GM18951 (cell line): Measurements from ENCODE around the gene SLC2A11.
"Not testable (repeated sequence)": the region's sequence is repeated elsewhere in the genome, so short reads cannot be mapped to it uniquely, and the experiment has no call there.

Experiments used
- POLR2A ChIP-seq: IDR thresholded peaks from 4 replicates; pipeline ENCODE4 v1.6.1; 2011; ENCODE audit warnings: mild to moderate bottlenecking; ENCODE audit not compliant: insufficient read length, insufficient read depth; ENCODE audit errors: extremely low read depth
- in situ Hi-C: fragments of 300-500 bp; cut with MboI; formaldehyde crosslinking; loops from one replicate; pipeline ENCODE4 v1.12.0; 2022; ENCODE audit warnings: low sequenced_read_pairs, mixed read lengths, inconsistent platforms; ENCODE audit not compliant: unreplicated experiment

The SLC2A11 gene

GRCh38 chr22:23846081-23846469 lies 11.6 kb upstream of the SLC2A11 start:
- in situ Hi-C loops = loop anchor here (10.0 kb wide), 1 partner anchor 301 kb away; no protein-coding TSS in a partner anchor
- TF ChIP-seq POLR2A = no peak

GRCh38 chr22:23847310-23847920 lies 10.3 kb upstream of the SLC2A11 start:
- TF ChIP-seq POLR2A = no peak
- in situ Hi-C loops = loop anchor here (10.0 kb wide), 1 partner anchor 303 kb away; no protein-coding TSS in a partner anchor

DNA sequence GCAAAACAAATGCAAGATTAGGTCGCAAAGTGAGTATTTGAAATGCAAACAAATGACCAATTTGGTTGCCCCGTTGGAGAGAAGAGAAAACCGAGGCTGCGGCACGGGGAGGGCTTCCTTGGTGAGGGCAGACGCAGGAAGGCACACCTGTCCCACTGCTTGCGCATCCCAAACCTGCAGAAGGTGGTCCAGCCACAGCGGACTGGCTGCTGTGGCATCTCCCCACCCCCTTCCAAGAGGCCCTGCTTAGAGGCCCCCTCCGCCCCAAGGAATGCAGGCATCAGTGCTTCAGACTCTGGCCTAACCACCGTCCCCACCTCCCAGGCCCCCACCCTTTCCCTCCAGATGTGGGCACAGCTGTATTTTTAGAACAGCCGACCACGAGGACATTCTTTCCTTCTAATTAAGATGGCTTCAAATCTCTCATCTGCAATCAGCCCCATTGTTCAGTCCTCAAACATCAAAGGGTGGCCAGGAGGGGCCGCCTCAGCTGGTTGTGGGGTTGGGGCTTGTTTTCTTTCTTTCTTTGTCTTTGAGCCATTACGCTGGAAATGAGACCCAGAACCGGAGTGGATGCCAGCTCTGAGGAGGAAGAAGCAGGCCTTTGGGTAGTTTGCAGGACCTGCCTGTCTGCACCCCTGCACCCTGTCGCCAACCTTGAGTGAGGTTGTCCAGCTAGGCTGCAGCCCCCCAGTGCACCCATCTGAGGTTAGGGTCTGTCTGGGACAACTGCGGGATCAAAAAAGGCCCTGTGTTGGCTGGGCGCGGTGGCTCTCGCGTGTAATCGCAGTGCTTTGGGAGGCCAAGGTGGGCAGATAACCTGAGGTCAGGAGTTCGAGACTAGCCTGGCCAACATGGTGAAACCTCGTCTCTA lies 9.4 kb upstream of the SLC2A11 start:
- TF ChIP-seq POLR2A = peak; percentile 46
- in situ Hi-C loops = loop anchor here (10.0 kb wide), 1 partner anchor 303 kb away; no protein-coding TSS in a partner anchor

DNA sequence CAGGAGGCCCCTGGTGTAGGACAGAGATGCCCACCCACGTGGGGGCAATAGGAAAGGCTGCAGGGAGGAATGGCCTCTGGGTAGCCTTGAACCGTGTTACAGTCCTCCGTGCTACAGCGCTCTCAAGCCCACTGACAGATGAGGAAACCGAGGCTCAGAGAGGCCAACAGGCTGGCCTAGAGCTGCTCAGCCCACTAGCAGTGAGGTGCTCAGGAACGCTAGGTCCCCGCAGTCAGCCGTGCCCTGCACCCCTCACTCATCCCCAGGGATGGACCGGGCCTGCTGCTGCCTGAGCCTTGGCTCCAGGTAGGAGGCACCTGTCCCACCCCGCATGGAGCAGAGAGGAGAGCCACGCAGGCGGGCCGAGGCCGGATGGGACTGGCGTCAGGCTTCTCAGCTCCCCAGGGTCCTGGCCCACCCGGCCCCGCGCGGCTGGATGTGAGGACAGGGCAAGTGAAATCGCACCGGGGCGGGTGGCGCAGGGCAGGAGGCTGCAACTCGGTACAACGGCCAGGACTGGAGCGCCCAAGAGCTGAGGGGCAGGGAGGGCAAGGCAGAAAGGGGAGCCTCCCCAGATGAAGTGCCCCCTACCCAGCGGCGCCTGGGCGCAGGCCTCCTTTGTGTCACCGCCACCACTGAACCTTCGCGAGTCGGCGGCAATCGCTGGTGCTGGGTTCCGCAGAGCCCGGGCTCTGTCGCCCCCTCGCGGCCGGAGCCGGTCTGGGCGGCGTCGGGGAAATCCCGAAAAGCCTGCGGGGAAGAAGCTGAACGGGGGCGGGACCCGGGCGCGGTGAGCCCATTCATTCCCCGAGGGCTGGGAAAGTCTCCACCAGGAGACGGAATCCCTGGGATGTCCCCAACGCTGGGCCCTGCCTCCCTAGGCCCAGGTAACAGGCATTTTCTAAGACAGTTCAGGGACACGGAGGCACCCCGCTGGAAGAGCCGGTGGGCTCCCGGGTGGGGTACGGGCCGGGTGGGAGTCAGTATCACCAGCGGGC lies 8.4 kb upstream of the SLC2A11 start:
- TF ChIP-seq POLR2A = no peak
- in situ Hi-C loops = loop anchor here (10.0 kb wide), 1 partner anchor 305 kb away; no protein-coding TSS in a partner anchor

DNA sequence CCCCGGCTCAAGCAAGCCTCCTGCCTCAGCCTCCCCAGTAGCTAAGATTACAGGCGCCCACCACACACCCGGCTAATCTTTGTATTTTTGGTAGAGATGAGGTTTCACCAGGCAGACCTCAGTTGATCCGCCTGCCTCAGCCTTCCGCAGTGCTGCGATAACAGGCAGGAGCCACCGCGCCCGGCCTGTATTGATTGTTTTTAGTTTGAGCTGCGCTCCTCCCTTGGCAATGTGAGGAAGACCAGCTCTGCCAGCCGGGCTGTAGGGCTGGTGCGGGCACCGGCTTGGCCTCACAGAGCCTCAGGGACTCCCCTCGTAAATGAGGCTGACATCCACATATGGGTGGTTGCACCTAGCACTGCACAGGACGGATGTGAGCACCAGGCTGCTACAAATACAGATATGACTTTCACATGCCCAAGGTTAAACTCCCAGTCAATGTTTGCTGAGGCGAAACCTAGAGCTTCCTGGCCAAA lies 7.5 kb upstream of the SLC2A11 start:
- no peak for TF ChIP-seq POLR2A
- in situ Hi-C loops = no loop called here

GRCh38 chr22:23856721-23857605 lies 712 bp upstream of the SLC2A11 start:
- no peak for TF ChIP-seq POLR2A
- in situ Hi-C loops = no loop called here

GRCh38 chr22:23858484-23858815 lies 775 bp downstream of the SLC2A11 start:
- in situ Hi-C loops = no loop called here
- TF ChIP-seq POLR2A = no peak

DNA sequence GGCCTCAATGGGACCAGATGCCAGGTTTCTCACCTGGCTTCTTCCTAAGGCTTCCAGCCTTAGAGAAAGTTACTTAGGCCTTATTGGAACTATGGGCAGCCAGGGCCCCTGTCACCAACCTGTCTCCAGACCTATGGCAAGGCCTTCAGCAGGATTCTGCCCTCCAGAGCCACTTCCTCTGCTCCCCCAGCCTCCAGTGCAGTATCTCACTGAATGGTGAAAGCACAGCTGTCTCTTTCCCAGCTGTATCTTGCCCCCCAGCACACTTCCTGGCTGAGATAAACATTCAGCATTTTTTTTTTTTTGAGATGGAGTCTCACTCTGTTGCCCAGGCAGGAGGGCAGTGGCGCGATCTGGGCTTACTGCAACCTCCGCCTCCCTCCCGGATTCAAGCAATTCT lies 1.5 kb downstream of the SLC2A11 start:
- in situ Hi-C loops = no loop called here
- no peak for TF ChIP-seq POLR2A

DNA sequence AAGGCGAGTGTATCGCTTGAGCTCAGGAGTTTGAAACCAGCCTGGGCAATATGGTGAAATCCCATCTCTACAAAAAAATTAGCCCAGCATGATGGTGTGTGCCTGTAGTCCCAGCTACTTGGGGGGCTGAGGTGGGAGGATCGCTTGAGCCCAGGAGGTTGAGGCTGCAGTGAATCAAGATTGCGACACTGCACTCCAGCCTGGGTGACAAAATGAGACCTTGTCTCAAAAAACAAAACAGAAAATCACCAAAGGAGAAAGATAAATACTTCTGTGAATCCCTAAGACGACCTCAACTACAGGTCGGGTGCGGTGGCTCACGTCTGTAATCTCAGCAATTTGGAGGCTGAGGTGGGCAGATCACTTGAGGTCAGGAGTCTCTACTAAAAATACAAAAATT lies 2.5 kb downstream of the SLC2A11 start:
- in situ Hi-C loops = not testable (repeated sequence)

DNA sequence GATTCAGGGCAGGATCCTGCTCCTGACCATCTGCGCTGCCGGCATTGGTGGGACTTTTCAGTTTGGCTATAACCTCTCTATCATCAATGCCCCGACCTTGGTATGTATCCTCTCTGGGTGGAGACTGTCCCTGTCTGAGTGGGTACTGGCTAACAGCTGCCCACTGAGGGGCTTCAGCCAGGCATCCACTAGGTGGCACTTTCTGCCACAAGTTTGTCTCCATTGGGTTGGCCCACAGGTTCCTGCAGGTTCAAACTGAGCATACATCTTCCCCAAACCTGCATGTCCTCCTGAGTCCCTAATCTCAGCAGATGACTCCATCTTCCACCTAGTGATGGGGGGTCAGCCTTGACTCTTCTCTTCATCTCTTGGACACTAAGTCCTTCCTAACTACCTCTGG lies 4.4 kb downstream of the SLC2A11 start:
- TF ChIP-seq POLR2A = no peak
- in situ Hi-C loops = no loop called here

GRCh38 chr22:23864499-23865154 lies 7.0 kb downstream of the SLC2A11 start:
- in situ Hi-C loops = not testable (repeated sequence)

- no peak for TF ChIP-seq POLR2A
- in situ Hi-C loops = no loop called here
Measured at GRCh38 chr22:23868580-23868979, 10.9 kb downstream of the SLC2A11 start.

DNA sequence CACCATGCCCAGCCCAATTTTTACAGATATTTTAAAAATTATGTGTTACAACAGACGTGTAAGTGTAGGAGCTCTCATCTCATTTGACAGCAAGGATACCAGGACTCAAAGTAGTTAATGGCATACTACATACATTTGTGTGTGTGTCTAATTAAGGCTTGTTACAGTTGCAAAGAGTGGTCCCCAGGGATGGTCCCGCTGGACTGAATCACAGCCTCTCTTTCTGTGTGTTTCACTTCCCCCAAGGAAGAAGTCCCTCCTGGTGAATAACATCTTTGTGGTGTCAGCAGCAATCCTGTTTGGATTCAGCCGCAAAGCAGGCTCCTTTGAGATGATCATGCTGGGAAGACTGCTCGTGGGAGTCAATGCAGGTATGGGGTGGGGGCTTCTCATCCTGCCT lies 17.2 kb downstream of the SLC2A11 start:
- in situ Hi-C loops = no loop called here
- no peak for TF ChIP-seq POLR2A
